ENCODE measurements around the gene ENHO. TPM values are rescaled to one million over a fixed set of nuclear protein-coding genes. Genes with fewer than 3 reads are reported as not detected.

Gene ENHO
- total RNA-seq, 4 donors from 2014 or later, result 2.7 to 22.1 (median 16.3) TPM

DNA sequence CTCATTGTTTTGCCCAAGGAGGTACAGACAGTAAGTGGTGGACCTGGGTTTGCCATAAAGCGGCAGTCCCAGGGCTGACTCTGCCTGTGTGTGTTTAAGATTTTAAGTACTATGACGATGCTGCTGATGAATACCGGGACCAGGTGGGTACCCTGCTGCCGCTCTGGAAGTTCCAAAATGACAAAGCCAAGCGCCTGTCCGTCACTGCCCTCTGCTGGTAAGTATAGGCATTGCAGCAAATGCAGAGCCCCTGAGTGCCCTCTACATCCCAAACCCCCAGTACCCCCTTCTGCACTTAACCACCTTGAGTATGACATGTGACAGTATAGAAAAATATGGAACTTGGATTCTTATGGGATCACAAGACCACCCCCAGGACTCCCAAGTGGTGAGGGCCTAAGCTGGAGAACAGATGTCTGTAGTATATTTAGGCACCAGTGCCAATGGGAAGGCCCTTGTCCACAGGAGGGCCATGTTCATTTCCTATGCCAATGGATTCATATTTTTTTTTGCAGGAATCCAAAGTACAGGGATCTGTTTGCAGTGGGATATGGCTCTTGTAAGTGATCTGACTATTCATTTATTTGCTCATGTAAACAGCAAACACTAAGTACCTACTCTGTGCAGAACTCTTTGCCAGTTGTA is 22.0 kb downstream of the ENHO start:
- Histone ChIP-seq H3K27ac (peak overlapping the region in 3 of 4 donors; percentile 48 to 87 (median 85)), H3K9me3 (no peaks in the 10 kb centered on the region), H3K27me3 (no peaks in the 10 kb centered on the region), H3K4me1 (peaks cover 0 to 45% (median 20%) of the 10 kb centered on the region in 4 donors), H3K36me3 (no peaks in the 10 kb centered on the region), H3K4me3 (no peak overlapping the region)
- WGBS, 2 donors, result 0 to 10% methylated on average over 6 of the region's 6 CpGs
- peak; percentile 40 to 68 for DNase-seq (ENCODE audit: low spot score in 2 of 2)
- TF ChIP-seq, protein P1, sequence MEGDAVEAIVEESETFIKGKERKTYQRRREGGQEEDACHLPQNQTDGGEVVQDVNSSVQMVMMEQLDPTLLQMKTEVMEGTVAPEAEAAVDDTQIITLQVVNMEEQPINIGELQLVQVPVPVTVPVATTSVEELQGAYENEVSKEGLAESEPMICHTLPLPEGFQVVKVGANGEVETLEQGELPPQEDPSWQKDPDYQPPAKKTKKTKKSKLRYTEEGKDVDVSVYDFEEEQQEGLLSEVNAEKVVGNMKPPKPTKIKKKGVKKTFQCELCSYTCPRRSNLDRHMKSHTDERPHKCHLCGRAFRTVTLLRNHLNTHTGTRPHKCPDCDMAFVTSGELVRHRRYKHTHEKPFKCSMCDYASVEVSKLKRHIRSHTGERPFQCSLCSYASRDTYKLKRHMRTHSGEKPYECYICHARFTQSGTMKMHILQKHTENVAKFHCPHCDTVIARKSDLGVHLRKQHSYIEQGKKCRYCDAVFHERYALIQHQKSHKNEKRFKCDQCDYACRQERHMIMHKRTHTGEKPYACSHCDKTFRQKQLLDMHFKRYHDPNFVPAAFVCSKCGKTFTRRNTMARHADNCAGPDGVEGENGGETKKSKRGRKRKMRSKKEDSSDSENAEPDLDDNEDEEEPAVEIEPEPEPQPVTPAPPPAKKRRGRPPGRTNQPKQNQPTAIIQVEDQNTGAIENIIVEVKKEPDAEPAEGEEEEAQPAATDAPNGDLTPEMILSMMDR (IDR thresholded peaks at IDR 0.05), result peak; percentile 90 to 97 (median 96)
- no peak for TF ChIP-seq EP300 (IDR thresholded peaks at IDR 0.05)

DNA sequence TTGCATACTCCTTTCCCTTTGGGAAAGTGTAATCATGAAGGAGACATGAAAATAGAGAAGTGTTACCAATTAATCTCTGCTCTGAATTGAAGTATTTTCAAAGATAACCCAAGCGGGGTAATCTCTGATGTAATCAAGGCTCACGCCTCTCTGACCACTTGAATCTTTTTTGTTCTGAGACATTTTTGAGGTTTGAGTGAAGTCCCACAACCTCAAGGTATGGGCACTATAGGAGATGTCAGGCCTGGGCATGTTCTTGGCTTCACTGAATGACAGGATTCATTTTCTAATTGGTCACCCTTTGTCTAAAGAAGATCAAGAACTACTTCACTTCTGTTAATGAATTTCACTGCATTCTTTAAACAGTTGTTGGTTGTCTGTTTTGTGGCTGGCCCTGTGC is 23.7 kb downstream of the ENHO start:
- no peak for DNase-seq (ENCODE audit: low spot score in 2 of 2)
- Histone ChIP-seq H3K27ac (no peak overlapping the region), H3K27me3 (no peaks in the 10 kb centered on the region), H3K4me3 (no peak overlapping the region), H3K9me3 (no peaks in the 10 kb centered on the region), H3K36me3 (no peaks in the 10 kb centered on the region), H3K4me1 (peaks cover 0 to 37% (median 19%) of the 10 kb centered on the region in 4 donors)
- WGBS, 2 donors, result 88 to 91% methylated on average over 2 of the region's 2 CpGs
- TF ChIP-seq, protein P1 (IDR thresholded peaks at IDR 0.05), result no peak
- no peak for TF ChIP-seq EP300 (IDR thresholded peaks at IDR 0.05)
- no peak for TF ChIP-seq POLR2A (IDR thresholded peaks at IDR 0.05)

DNA sequence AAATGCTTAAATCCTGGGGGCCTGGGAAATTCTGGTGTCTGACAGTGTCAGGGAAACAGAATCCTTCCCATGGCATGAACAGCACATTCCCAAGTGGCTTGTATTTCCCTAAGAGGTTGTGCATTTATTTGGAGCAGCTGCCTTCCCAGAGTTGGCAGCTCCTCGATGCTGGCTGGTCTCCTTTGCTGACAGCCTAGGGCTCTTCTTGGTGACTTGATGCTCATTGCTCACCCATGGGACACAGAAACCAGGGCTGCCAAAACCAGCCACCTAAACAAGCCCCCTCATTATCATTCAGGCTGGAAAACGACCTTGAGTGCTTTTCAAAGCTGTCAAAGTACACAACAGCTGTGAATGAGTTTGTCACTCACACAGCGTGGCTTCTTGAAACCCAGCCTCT is 24.2 kb downstream of the ENHO start:
- Histone ChIP-seq H3K36me3 (no peaks in the 10 kb centered on the region), H3K27ac (no peak overlapping the region), H3K27me3 (no peaks in the 10 kb centered on the region), H3K4me1 (peaks cover 0 to 35% (median 18%) of the 10 kb centered on the region in 4 donors), H3K9me3 (no peaks in the 10 kb centered on the region), H3K4me3 (no peak overlapping the region)
- DNase-seq (ENCODE audit: low spot score in 2 of 2), result no peak
- TF ChIP-seq POLR2A (IDR thresholded peaks at IDR 0.05), result no peak
- TF ChIP-seq, protein P1 (IDR thresholded peaks at IDR 0.05), result no peak
- no peak for TF ChIP-seq EP300 (IDR thresholded peaks at IDR 0.05)
- whole genome bisulfite sequencing, 2 donors, result 43 to 57% methylated on average over 3 of the region's 3 CpGs

DNA sequence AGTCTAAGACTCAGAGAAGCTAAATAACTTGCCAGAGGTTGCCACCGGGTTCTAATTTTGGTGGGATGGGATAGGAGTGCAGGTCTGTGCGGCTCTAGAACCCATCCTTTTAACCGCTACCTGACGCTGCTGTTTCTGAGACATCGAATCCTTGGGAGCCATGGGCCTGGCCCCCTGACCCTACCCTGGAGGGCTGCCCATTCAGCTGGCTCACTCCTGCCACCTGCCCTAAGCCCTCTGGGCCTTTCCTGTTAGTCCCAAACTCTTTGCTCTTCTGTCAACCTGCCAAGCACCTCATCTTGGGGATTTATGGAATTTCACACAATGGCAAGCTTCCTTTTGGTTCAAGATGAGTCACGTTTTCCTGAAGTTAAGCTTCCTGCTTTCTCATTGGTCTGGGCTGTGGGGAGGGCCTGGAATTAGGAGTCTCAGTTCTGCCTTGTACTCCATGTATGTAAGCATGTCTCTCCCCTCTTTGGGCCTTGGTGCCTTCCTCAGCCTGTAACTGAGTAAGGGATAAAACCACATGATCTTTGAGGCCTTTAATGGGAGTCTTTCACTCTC is 26.6 kb downstream of the ENHO start:
- H3K9me3 ChIP-seq, result no peaks in the 10 kb centered on the region
- no peaks in the 10 kb centered on the region for H3K36me3 ChIP-seq
- no peaks in the 10 kb centered on the region for H3K27me3 ChIP-seq
- 75 to 81% methylated on average over 6 of the region's 6 CpGs for WGBS, 2 donors
- H3K4me3 ChIP-seq, result no peak overlapping the region
- peaks cover 0 to 12% (median 5%) of the 10 kb centered on the region in 4 donors for H3K4me1 ChIP-seq
- DNase-seq (ENCODE audit: low spot score in 2 of 2), result no peak
- H3K27ac ChIP-seq, result no peak overlapping the region
- TF ChIP-seq POLR2A (IDR thresholded peaks at IDR 0.05) (no peak), EP300 (IDR thresholded peaks at IDR 0.05) (no peak)
- TF ChIP-seq, protein P1 (IDR thresholded peaks at IDR 0.05), result no peak

DNA sequence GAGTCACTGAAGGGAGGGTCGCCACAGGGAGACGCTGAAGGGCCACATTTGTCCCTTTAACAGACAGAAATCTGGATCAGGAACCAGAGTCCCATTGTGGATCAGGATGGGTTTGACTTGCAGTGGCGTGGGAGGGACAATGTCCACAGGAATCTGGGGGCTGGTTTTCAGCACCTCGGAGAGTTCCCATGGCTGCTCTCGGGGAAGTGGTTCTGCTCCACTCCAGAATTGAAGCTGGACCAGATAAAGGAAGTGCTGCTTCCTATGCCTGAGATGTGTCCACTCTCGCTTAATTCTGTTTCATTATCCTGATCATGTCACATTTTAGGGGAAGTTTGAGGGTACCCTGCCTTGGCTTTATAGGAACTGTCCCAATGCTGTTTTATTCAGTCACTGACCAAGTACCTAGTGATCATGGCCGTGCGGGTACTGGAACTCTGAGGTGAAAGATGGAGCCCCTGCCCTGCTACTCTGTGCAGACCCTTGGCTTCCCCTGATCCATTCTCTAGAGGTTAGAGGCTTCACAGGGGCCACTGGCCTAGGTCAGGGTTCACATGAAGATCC is 28.7 kb downstream of the ENHO start:
- WGBS, 2 donors, result 34 to 35% methylated on average over 8 of the region's 8 CpGs
- Histone ChIP-seq H3K27ac (no peak overlapping the region), H3K27me3 (no peaks in the 10 kb centered on the region), H3K4me1 (no peaks in the 10 kb centered on the region), H3K9me3 (no peaks in the 10 kb centered on the region), H3K4me3 (no peak overlapping the region), H3K36me3 (no peaks in the 10 kb centered on the region)
- TF ChIP-seq POLR2A (IDR thresholded peaks at IDR 0.05), result no peak
- TF ChIP-seq, protein P1 (IDR thresholded peaks at IDR 0.05), result no peak
- TF ChIP-seq EP300 (IDR thresholded peaks at IDR 0.05), result no peak
- DNase-seq (ENCODE audit: low spot score in 2 of 2), result peak in 1 of 2 donors; percentile 51

All from tibial nerve (tissue), 4 donors.